ENCODE results near the gene GATA6. TPM values are rescaled to one million over a fixed set of nuclear protein-coding genes. Genes with fewer than 3 reads are reported as not detected.

Gene GATA6
- total and polyA plus RNA-seq, 2 experiments from 2014 or later = 0.08 TPM; not detected in 1

DNA sequence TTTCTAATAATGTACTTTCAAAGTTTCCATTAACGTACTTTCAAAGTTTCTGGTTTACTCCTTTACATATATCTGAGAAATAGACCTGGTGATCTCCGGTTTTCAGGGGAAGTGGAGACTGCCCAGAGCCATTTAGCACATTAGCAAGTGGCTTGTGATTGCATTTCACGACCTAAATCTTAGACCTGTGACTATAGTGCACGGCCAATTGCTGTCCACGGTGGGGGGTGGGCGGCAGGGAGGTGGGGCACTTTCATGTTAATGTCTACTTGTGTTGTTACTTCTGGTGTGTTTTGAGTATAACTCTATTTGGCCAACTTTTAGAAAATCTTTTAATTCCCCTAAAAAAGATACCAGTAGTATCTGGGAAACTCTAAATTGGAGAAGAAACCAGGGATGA is 11.3 kb downstream of the GATA6 start:
- H3K4me3 Mint-ChIP-seq = no peak overlapping the region
- no peak overlapping the region for H3K27ac Mint-ChIP-seq
- no peak for DNase-seq (ENCODE audit: low spot score)
- H3K4me1 Mint-ChIP-seq = peaks cover 11% of the 10 kb centered on the region
- Histone ChIP-seq H3K4me2 (no peak overlapping the region), H3K36me3 (ENCODE audit: insufficient read depth) (no peaks in the 10 kb centered on the region), H2AFZ (no peak overlapping the region), H3K27me3 (ENCODE audit: insufficient read depth) (peaks cover 74% of the 10 kb centered on the region), H3K4me1 (ENCODE audit: insufficient read depth) (peaks cover 5% of the 10 kb centered on the region; the same call in 1 of the 2 replicates), H4K20me1 (replicated peaks; ENCODE audit: insufficient read depth) (peaks cover 10% of the 10 kb centered on the region), H3K4me3 (no peak overlapping the region), H3K27ac (ENCODE audit: low read depth) (no peak overlapping the region), H3K79me2 (replicated peaks; ENCODE audit: insufficient read depth) (no peaks in the 10 kb centered on the region), H3K9me2 (ENCODE audit: insufficient read depth) (no peaks in the 10 kb centered on the region), H3F3A (replicated peaks; ENCODE audit: low read depth) (no peaks in the 10 kb centered on the region)
- ATAC-seq = no peak
- H3K27me3 Mint-ChIP-seq (ENCODE audit: insufficient read depth, low read depth, poor library complexity) = peaks cover 57% of the 10 kb centered on the region
- TF ChIP-seq STAT1 (IDR thresholded peaks at IDR 0.05; ENCODE audit: unreplicated experiment) (no peak), JUNB (IDR thresholded peaks at IDR 0.05; ENCODE audit: unreplicated experiment) (no peak), ETS1 (IDR thresholded peaks at IDR 0.05) (no peak), ZNF331 (CRISPR knock-in tag; IDR thresholded peaks at IDR 0.05; ENCODE audit: low read depth) (no peak), CREB1 (CRISPR knock-in tag; IDR thresholded peaks at IDR 0.05; ENCODE audit: low read depth) (no peak)
- H3K9me3 Mint-ChIP-seq = no peaks in the 10 kb centered on the region; the same call in 2 of the 3 replicates
- no peaks in the 10 kb centered on the region for H3K36me3 Mint-ChIP-seq (ENCODE audit: low read depth)

- H3F3A ChIP-seq (replicated peaks; ENCODE audit: low read depth) = no peaks in the 10 kb centered on the region
- no peak overlapping the region for H3K27ac ChIP-seq (ENCODE audit: low read depth)
- H3K4me1 ChIP-seq (ENCODE audit: insufficient read depth) = no peaks in the 10 kb centered on the region
- Mint-ChIP-seq H3K36me3 (ENCODE audit: low read depth) (no peaks in the 10 kb centered on the region), H3K9me3 (no peaks in the 10 kb centered on the region), H3K27ac (no peak overlapping the region), H3K4me1 (peaks cover 5% of the 10 kb centered on the region; the same call in 2 of the 3 replicates), H3K4me3 (no peak overlapping the region), H3K27me3 (ENCODE audit: insufficient read depth, low read depth, poor library complexity) (peaks cover 36% of the 10 kb centered on the region)
- no peak for ATAC-seq
- H3K36me3 ChIP-seq (ENCODE audit: insufficient read depth) = no peaks in the 10 kb centered on the region
- H3K79me2 ChIP-seq (replicated peaks; ENCODE audit: insufficient read depth) = no peaks in the 10 kb centered on the region
- no peak for DNase-seq (ENCODE audit: low spot score)
- H3K4me2 ChIP-seq = no peak overlapping the region
- H2AFZ ChIP-seq = no peak overlapping the region
- H3K9me2 ChIP-seq (ENCODE audit: insufficient read depth) = no peaks in the 10 kb centered on the region
- H3K4me3 ChIP-seq = no peak overlapping the region
- H4K20me1 ChIP-seq (replicated peaks; ENCODE audit: insufficient read depth) = no peaks in the 10 kb centered on the region; the same call in 1 of the 2 replicates
- H3K27me3 ChIP-seq (ENCODE audit: insufficient read depth) = peaks cover 50% of the 10 kb centered on the region
- no peak for TF ChIP-seq EZH2phosphoT487 (IDR thresholded peaks at IDR 0.05; ENCODE audit: unreplicated experiment)
- no peak for TF ChIP-seq ZNF462 (CRISPR knock-in tag; IDR thresholded peaks at IDR 0.05)
- TF ChIP-seq JUNB (IDR thresholded peaks at IDR 0.05; ENCODE audit: unreplicated experiment) = no peak
- TF ChIP-seq STAT1 (IDR thresholded peaks at IDR 0.05; ENCODE audit: unreplicated experiment) = no peak
- no peak for TF ChIP-seq REST (IDR thresholded peaks at IDR 0.05; ENCODE audit: unreplicated experiment)
- TF ChIP-seq ETS1 (IDR thresholded peaks at IDR 0.05) = no peak
These were observed 13.7 kb downstream of the GATA6 start for GRCh38 chr18:22182884-22183697.
